Stomach (tissue), 9 donors: Measurements from ENCODE around the gene GPR176. TPM values are rescaled to one million over a fixed set of nuclear protein-coding genes. Genes with fewer than 3 reads are reported as not detected.

Source experiments
- DNase-seq, 2 donors: peaks; one replicate each; pipeline versions ENCODE4 v3.0.0 to v3.0.0-alpha.2; 2013 to 2019
- H3K27ac ChIP-seq, 5 donors: fragments of 200-600 bp in 4 of 5; sonication (generic) in 4 of 5; one replicate each; pipeline ENCODE4 v1.5.1; 2013 to 2019; ENCODE audit warnings: mild to moderate bottlenecking in 1 of 5, moderate library complexity in 1 of 5
- H3K27me3 ChIP-seq, 3 donors: fragments of 200-600 bp; sonication (generic); one replicate each; pipeline ENCODE4 v1.5.1; 2017 to 2019; ENCODE audit warnings: mixed run types in 1 of 3
- H3K36me3 ChIP-seq, 4 donors: fragments of 200-600 bp; sonication (generic); 1 replicate in 3 of 4; 2 replicates in 1 of 4; pipeline ENCODE4 v1.5.1; 2016 to 2019
- H3K4me1 ChIP-seq, 4 donors: fragments of 200-600 bp; sonication (generic); one replicate each; pipeline ENCODE4 v1.5.1; 2016 to 2019
- H3K4me3 ChIP-seq, 4 donors: fragments of 200-600 bp; sonication (generic) in 3 of 4; one replicate each; pipeline ENCODE4 v1.5.1; 2016 to 2019; ENCODE audit warnings: mild to moderate bottlenecking in 1 of 4
- H3K9me3 ChIP-seq, 4 donors: fragments of 200-600 bp; sonication (generic); one replicate each; pipeline ENCODE4 v1.5.1; 2016 to 2019
- CTCF ChIP-seq, 7 experiments: fragments of 450-650 bp in 4 of 7; fragments of 200-600 bp in 3 of 7; sonication (generic) in 3 of 7; IDR thresholded peaks; one replicate each; pipeline ENCODE4 v1.5.1; 2016 to 2019; ENCODE audit warnings: antibody characterized with exemption in 7 of 7, control low read depth in 2 of 7, mild to moderate bottlenecking in 1 of 7
- EP300 ChIP-seq: sonication (generic); formaldehyde crosslinking; IDR thresholded peaks from one replicate; pipeline ENCODE4 v1.6.1; 2017; ENCODE audit warnings: antibody characterized with exemption
- POLR2A ChIP-seq, 4 donors: fragments of 450-650 bp; IDR thresholded peaks; one replicate each; pipeline ENCODE4 v1.6.1; 2016; ENCODE audit warnings: antibody characterized with exemption in 4 of 4, control low read depth in 2 of 4, mild to moderate bottlenecking in 1 of 4, moderate library complexity in 1 of 4
- POLR2AphosphoS5 ChIP-seq, 3 donors: sonication (generic); formaldehyde crosslinking; IDR thresholded peaks; one replicate each; pipeline ENCODE4 v1.6.1; 2016; ENCODE audit warnings: antibody characterized with exemption in 3 of 3
- whole genome bisulfite sequencing, 5 donors: extraction: QIAGEN DNeasy Blood & Tissue Kit in 3 of 5; methylation state at CpG; one replicate each; pipeline versions ENCODE4 v1.1.5 to v1.1.7; 2013 to 2018; 5-methylcytosine and 5-hydroxymethylcytosine counted together
- intact Hi-C: fragments of 100-400 bp; cut with DNase I; formaldehyde crosslinking; loops from one replicate; pipeline ENCODE4 v1.15.1; 2023; ENCODE audit warnings: low total_unique reads
- polyA plus RNA-seq, 3 donors: library from polyadenylated mRNA; stranded (reverse); fragments of 200-250 nt; gene quantifications; one replicate each; pipeline ENCODE4 v1.2.3, GENCODE V29; 2013
- total RNA-seq, 5 donors: library from RNA; depleted of rRNA; stranded (reverse); fragments of >200 nt; gene quantifications; one replicate each; pipeline versions ENCODE4 v1.1.0 to v1.2.3, GENCODE V29; 2014 to 2016
- donor health status: healthy with polysubstance abuse.
- donor health status: Bipolar disorder and iron deficiency.
- donor health status: healthy.

GPR176 gene
- total and polyA plus RNA-seq, 8 donors, result 0.29 to 10.1 (median 1.3) TPM; not detected in 1

GRCh38 chr15:39922462-39923092 is 2.5 kb upstream of the GPR176 start:
- peak in 1 of 2 donors; percentile 20 for DNase-seq
- Histone ChIP-seq H3K9me3 (no peaks in the 10 kb centered on the region), H3K27ac (no peak overlapping the region), H3K4me3 (no peak overlapping the region), H3K4me1 (peaks cover 12 to 24% (median 19%) of the 10 kb centered on the region in 4 donors), H3K36me3 (no peaks in the 10 kb centered on the region), H3K27me3 (peaks cover 0 to 29% (median 14%) of the 10 kb centered on the region in 3 donors)
- intact Hi-C loops, result no loop called here
- TF ChIP-seq CTCF (IDR thresholded peaks at IDR 0.05) (no peak), POLR2AphosphoS5 (IDR thresholded peaks at IDR 0.05) (no peak), EP300 (no peak), POLR2A (IDR thresholded peaks at IDR 0.05) (no peak)
- WGBS, 5 donors, result 59 to 75% (median 68%) methylated on average over 4 of the region's 4 CpGs

- no peaks in the 10 kb centered on the region for H3K36me3 ChIP-seq
- H3K9me3 ChIP-seq, result no peaks in the 10 kb centered on the region
- H3K27ac ChIP-seq, result peak overlapping the region; percentile 48 to 85 (median 69)
- no peak for TF ChIP-seq POLR2AphosphoS5 (IDR thresholded peaks at IDR 0.05)
- TF ChIP-seq POLR2A (IDR thresholded peaks at IDR 0.05), result no peak
- TF ChIP-seq CTCF (IDR thresholded peaks at IDR 0.05), result no peak
- no peak for TF ChIP-seq EP300
- peak overlapping the region; percentile 71 to 80 (median 78) for H3K4me3 ChIP-seq
- DNase-seq, result no peak
- WGBS, 5 donors, result 67 to 82% (median 77%) methylated on average over 6 of the region's 6 CpGs
- H3K4me1 ChIP-seq, result peaks cover 12 to 24% (median 19%) of the 10 kb centered on the region in 4 donors
- H3K27me3 ChIP-seq, result peaks cover 0 to 37% (median 14%) of the 10 kb centered on the region in 3 donors
- intact Hi-C loops, result no loop called here
These were observed 1.2 kb upstream of the GPR176 start for GRCh38 chr15:39921274-39921638.

- intact Hi-C loops, result no loop called here
- TF ChIP-seq POLR2AphosphoS5 (IDR thresholded peaks at IDR 0.05) (peak in 2 of 3 donors; percentile 38 to 79), POLR2A (IDR thresholded peaks at IDR 0.05) (no peak)
- Histone ChIP-seq H3K27ac (peak overlapping the region; percentile 48 to 85 (median 69)), H3K4me3 (peak overlapping the region; percentile 71 to 80 (median 78)), H3K27me3 (peaks cover 0 to 37% (median 14%) of the 10 kb centered on the region in 3 donors), H3K9me3 (no peaks in the 10 kb centered on the region), H3K4me1 (peaks cover 12 to 24% (median 19%) of the 10 kb centered on the region in 4 donors), H3K36me3 (no peaks in the 10 kb centered on the region)
- DNase-seq, result peak; percentile 74 to 94
- WGBS, 5 donors, result 0 to 1% (median 1%) methylated on average over 14 to 70 of the region's 70 CpGs
These were observed 626 bp upstream of the GPR176 start for GRCh38 chr15:39920510-39921273.

GRCh38 chr15:39919411-39919747 is 687 bp downstream of the GPR176 start:
- Histone ChIP-seq H3K27ac (peak overlapping the region in 4 of 5 donors; percentile 62 to 85 (median 74)), H3K4me1 (peaks cover 12 to 24% (median 19%) of the 10 kb centered on the region in 4 donors), H3K27me3 (peaks cover 0 to 37% (median 14%) of the 10 kb centered on the region in 3 donors), H3K36me3 (no peaks in the 10 kb centered on the region), H3K4me3 (peak overlapping the region; percentile 71 to 80 (median 78)), H3K9me3 (no peaks in the 10 kb centered on the region)
- WGBS, 5 donors, result 5 to 8% (median 7%) methylated on average over 15 of the region's 15 CpGs
- TF ChIP-seq EP300 (no peak), CTCF (IDR thresholded peaks at IDR 0.05) (no peak), POLR2AphosphoS5 (IDR thresholded peaks at IDR 0.05) (no peak), POLR2A (IDR thresholded peaks at IDR 0.05) (no peak)
- DNase-seq, result no peak
- intact Hi-C loops, result no loop called here
